Transverse colon (tissue), 4 donors: ENCODE measurements around the gene ATG13. TPM values are rescaled to one million over a fixed set of nuclear protein-coding genes. Genes with fewer than 3 reads are reported as not detected.

ENCODE experiments used
- DNase-seq: peaks from one replicate; pipeline ENCODE4 v3.0.0-alpha.2; 2019
- H3K27ac ChIP-seq, 4 donors: fragments of 200-600 bp; sonication (generic); 2 replicates each; pipeline ENCODE4 v1.5.1; 2016 to 2018; ENCODE audit warnings: inconsistent platforms in 4 of 4
- H3K27me3 ChIP-seq: fragments of 200-600 bp; sonication (generic); 2 replicates; pipeline ENCODE4 v1.5.1; 2017; ENCODE audit warnings: inconsistent platforms
- H3K36me3 ChIP-seq, 4 donors: fragments of 200-600 bp; sonication (generic); 2 replicates each; pipeline ENCODE4 v1.5.1; 2017 to 2019; ENCODE audit warnings: inconsistent platforms in 4 of 4
- H3K4me1 ChIP-seq, 4 donors: fragments of 200-600 bp; sonication (generic); 2 replicates each; pipeline ENCODE4 v1.5.1; 2017 to 2020; ENCODE audit warnings: inconsistent platforms in 4 of 4
- H3K4me3 ChIP-seq, 4 donors: fragments of 200-600 bp; sonication (generic); 1 replicate in 1 of 4; 2 replicates in 3 of 4; pipeline versions ENCODE4 v1.5.1 to v1.6.1; 2017 to 2019; ENCODE audit warnings: inconsistent platforms in 4 of 4
- H3K9me3 ChIP-seq, 2 donors: fragments of 200-600 bp; sonication (generic); 2 replicates each; pipeline ENCODE4 v1.5.1; 2017 to 2019; ENCODE audit warnings: inconsistent platforms in 2 of 2
- EP300 ChIP-seq: sonication (generic); formaldehyde crosslinking; IDR thresholded peaks from one replicate; pipeline ENCODE4 v1.6.1; 2017; ENCODE audit warnings: antibody characterized with exemption, low read depth
- POLR2A ChIP-seq: fragments of 450-650 bp; IDR thresholded peaks from one replicate; pipeline ENCODE4 v1.6.1; 2016; ENCODE audit warnings: antibody characterized with exemption, mild to moderate bottlenecking, moderate library complexity
- POLR2AphosphoS5 ChIP-seq, 3 donors: sonication (generic); formaldehyde crosslinking; IDR thresholded peaks; one replicate each; pipeline ENCODE4 v1.6.1; 2016; ENCODE audit warnings: antibody characterized with exemption in 3 of 3
- WGBS, 2 donors: methylation state at CpG; one replicate each; pipeline ENCODE4 v1.1.5; 2018; ENCODE audit warnings: low coverage in 1 of 2; 5-methylcytosine and 5-hydroxymethylcytosine counted together
- in situ Hi-C, 4 donors: fragments of 200-750 bp; cut with MboI; loops; one replicate each; pipeline versions ENCODE4 v1.15.0 to v1.15.1; 2017; ENCODE audit warnings: low sequenced_read_pairs in 3 of 4, low pct_ligation_motif_present in 1 of 4, low pct_unique_long_range_greater_than_20kb in 1 of 4
- intact Hi-C: fragments of 100-400 bp; cut with DNase I; formaldehyde crosslinking; loops from one replicate; pipeline ENCODE4 v1.15.1; 2023; ENCODE audit warnings: low total_unique reads
- total RNA-seq, 4 donors: library from RNA; depleted of rRNA; stranded (reverse); fragments of >200 nt; gene quantifications; one replicate each; pipeline ENCODE4 v1.1.0, GENCODE V29; 2016
- TF ChIP-seq, protein P1 (sequence below), 5 experiments: fragments of 200-600 bp in 3 of 5; fragments of 450-650 bp in 2 of 5; sonication (generic) in 3 of 5; IDR thresholded peaks; 1 replicate in 2 of 5; 2 replicates in 3 of 5; pipeline ENCODE4 v1.5.1; 2016 to 2017; ENCODE audit warnings: antibody characterized with exemption in 5 of 5, inconsistent platforms in 3 of 5, mild to moderate bottlenecking in 2 of 5, moderate library complexity in 1 of 5

ATG13 gene
- total RNA-seq, 4 donors from 2014 or later: 40.8 to 128 (median 112) TPM

DNA sequence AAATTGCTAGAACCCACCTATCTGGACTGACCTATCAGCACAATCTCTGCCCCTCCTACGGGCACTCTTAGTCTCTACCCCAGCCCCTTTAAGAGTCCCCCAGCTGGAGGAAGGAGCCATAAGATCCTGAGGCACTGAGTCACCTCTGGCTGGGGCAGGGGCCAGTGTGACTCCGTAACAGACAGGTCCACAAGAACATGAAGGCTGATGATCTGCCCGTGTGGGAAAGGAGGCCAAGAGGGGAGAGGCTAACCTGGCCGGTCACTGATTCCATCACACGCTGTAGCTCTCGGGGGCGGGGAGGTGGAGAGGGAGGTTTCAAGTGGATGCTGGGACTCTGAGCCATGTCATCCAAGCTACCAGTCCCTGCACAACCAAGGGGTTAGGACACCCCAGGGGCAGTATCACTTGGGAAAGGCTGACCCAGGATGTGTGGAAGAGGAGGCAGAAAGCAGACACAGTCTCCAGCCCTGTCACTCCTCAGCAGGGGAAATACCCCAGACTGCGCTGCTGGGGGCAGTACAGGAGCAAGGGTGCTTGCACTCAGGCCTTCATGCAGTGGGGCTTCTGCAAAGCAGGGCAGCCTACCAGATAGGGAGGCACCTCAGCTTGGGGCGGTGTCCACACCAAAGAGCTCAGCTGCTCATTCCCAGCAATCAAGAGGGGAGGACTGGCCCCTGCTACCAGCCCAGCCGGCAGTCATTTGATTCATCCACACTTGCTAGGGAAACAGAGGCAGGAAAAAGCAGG lies 60.8 kb downstream of the ATG13 start:
- Histone ChIP-seq H3K4me3 (no peak overlapping the region), H3K27ac (no peak overlapping the region), H3K27me3 (no peaks in the 10 kb centered on the region), H3K4me1 (peaks cover 21 to 31% (median 25%) of the 10 kb centered on the region in 4 donors), H3K9me3 (no peaks in the 10 kb centered on the region), H3K36me3 (peaks cover 0 to 41% (median 18%) of the 10 kb centered on the region in 4 donors)
- intact Hi-C loops: no loop called here
- WGBS, 2 donors: 87% methylated on average over 10 of the region's 10 CpGs; no CpG with 5 or more reads in 1 of the 2 donors
- no peak for DNase-seq
- in situ Hi-C loops: no loop called here
- TF ChIP-seq POLR2AphosphoS5 (IDR thresholded peaks at IDR 0.05) (no peak), EP300 (no peak), POLR2A (no peak)
- TF ChIP-seq, protein P1, sequence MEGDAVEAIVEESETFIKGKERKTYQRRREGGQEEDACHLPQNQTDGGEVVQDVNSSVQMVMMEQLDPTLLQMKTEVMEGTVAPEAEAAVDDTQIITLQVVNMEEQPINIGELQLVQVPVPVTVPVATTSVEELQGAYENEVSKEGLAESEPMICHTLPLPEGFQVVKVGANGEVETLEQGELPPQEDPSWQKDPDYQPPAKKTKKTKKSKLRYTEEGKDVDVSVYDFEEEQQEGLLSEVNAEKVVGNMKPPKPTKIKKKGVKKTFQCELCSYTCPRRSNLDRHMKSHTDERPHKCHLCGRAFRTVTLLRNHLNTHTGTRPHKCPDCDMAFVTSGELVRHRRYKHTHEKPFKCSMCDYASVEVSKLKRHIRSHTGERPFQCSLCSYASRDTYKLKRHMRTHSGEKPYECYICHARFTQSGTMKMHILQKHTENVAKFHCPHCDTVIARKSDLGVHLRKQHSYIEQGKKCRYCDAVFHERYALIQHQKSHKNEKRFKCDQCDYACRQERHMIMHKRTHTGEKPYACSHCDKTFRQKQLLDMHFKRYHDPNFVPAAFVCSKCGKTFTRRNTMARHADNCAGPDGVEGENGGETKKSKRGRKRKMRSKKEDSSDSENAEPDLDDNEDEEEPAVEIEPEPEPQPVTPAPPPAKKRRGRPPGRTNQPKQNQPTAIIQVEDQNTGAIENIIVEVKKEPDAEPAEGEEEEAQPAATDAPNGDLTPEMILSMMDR (IDR thresholded peaks at IDR 0.05): no peak

DNA sequence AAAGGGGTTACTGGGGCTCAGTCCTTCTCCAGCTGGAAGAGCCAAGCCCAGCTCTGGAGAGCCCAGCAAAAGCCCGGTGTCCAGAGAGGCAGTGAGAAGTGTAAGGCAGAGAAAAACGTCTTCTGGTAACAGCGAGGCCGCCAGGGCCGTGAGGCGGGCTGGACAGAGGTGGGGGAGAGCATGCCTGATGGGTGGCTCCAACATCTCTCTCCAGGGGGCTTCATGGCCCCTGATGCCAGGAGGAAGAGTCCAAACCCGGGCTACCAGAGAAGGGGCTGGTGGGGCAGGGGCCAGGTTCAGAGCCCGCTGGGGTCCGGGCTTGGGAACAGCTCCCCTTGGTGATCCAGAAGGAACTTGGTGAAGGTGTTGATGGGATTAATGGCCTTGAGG lies 61.4 kb downstream of the ATG13 start:
- H3K27me3 ChIP-seq: no peaks in the 10 kb centered on the region
- no peak for DNase-seq
- in situ Hi-C loops: no loop called here
- TF ChIP-seq POLR2AphosphoS5 (IDR thresholded peaks at IDR 0.05) (no peak), EP300 (no peak), POLR2A (no peak)
- TF ChIP-seq, protein P1 (IDR thresholded peaks at IDR 0.05): no peak
- peaks cover 0 to 41% (median 17%) of the 10 kb centered on the region in 4 donors for H3K36me3 ChIP-seq
- H3K4me1 ChIP-seq: peaks cover 21 to 31% (median 25%) of the 10 kb centered on the region in 4 donors
- H3K9me3 ChIP-seq: no peaks in the 10 kb centered on the region
- no peak overlapping the region for H3K27ac ChIP-seq
- WGBS, 2 donors: 94% methylated on average over 9 of the region's 9 CpGs; no CpG with 5 or more reads in 1 of the 2 donors
- no peak overlapping the region for H3K4me3 ChIP-seq
- intact Hi-C loops: no loop called here

DNA sequence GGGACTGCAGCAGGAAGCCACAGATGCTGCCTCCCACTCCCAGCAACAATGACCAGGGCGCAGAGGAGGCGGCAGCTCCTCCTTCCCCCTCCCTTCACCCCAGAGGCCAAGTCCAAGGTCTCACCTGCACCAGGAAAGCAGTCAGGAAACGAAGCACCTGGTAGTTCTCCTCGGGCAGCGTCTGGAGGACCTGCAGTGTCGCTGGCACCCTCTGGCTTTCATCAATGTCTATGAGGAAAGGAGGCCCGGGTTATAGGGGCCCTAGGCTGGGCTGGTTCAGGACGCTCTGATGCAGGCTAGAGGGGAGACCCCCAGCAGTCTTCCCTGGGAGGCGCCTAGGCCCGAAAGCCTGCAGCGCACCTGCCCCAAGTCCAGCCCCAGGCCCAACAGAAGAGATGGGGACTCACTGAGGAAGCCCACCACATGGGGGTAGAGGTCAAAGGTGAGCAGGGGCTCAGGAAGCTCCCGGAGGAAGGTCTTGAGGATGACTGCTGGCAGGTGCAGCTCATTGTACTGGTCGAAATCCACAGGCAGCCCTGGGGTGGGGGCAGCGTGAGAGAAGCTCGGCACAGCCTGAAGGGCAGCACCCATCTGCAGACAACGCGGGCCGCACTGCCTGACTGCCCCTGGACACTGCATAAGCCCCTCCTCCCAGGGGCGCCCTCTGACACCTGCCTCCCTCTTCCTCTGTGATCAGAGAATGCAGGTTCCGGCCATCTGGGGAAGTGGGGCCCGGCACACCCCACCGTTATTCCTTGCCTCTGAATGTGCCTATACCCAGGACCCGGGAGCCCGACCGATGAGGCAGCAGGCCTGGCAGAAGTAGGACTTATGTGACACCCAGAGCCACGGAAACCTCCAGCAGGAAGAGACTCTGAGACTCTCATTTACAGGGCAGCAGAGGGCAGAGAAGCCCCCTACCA lies 62.1 kb downstream of the ATG13 start:
- H3K9me3 ChIP-seq: no peaks in the 10 kb centered on the region
- peaks cover 14 to 24% (median 20%) of the 10 kb centered on the region in 4 donors for H3K4me1 ChIP-seq
- DNase-seq: no peak
- no peak overlapping the region for H3K4me3 ChIP-seq
- in situ Hi-C loops: no loop called here
- TF ChIP-seq POLR2AphosphoS5 (IDR thresholded peaks at IDR 0.05) (no peak), EP300 (no peak), POLR2A (no peak)
- TF ChIP-seq, protein P1 (IDR thresholded peaks at IDR 0.05): no peak
- intact Hi-C loops: no loop called here
- H3K36me3 ChIP-seq: peaks cover 0 to 41% (median 17%) of the 10 kb centered on the region in 4 donors
- H3K27ac ChIP-seq: no peak overlapping the region
- no peaks in the 10 kb centered on the region for H3K27me3 ChIP-seq
- WGBS, 2 donors: 84 to 100% methylated on average over 1 to 23 of the region's 26 CpGs

DNA sequence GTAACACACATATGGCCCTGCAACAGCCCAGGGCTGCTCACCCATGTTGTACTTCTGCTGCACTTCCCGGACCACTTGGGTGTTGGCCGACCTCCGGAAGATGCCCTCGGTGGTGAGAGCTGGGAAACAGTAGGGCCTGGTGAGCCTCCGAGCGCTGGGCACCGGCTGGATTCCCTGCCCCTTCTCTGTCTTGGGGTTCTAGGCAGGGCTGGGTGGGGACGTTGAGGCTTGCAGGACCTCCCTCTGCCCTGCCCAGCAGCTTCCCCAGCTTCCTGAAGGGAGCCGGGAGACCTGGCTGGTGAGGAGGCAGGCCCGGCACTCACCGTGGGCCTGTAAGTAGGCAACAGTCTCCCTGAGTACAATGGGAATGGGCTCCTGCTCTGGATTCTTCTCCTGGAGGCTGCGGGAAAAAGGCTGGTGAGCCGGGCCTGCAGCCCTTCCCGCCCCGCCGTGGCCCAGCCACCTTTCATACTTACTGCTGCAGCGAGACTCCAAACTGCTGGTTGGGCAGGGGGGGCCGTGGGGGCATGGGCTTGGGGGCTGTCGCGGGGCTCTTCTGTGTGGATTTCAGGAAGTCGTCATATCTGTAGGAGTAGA lies 62.9 kb downstream of the ATG13 start:
- Histone ChIP-seq H3K36me3 (peaks cover 0 to 41% (median 17%) of the 10 kb centered on the region in 4 donors), H3K27ac (no peak overlapping the region), H3K27me3 (no peaks in the 10 kb centered on the region), H3K4me1 (peaks cover 9 to 19% (median 13%) of the 10 kb centered on the region in 4 donors), H3K4me3 (no peak overlapping the region), H3K9me3 (no peaks in the 10 kb centered on the region)
- intact Hi-C loops: no loop called here
- no peak for TF ChIP-seq POLR2AphosphoS5 (IDR thresholded peaks at IDR 0.05)
- no peak for TF ChIP-seq POLR2A
- TF ChIP-seq, protein P1 (IDR thresholded peaks at IDR 0.05): no peak
- TF ChIP-seq EP300: no peak
- no peak for DNase-seq
- in situ Hi-C loops: no loop called here
- WGBS, 2 donors: 94% methylated on average over 20 of the region's 21 CpGs; no CpG with 5 or more reads in 1 of the 2 donors
